Measurements from ENCODE around the gene FAXDC2. TPM values are rescaled to one million over a fixed set of nuclear protein-coding genes. Genes with fewer than 3 reads are reported as not detected.

FAXDC2 gene
- total and polyA plus RNA-seq, 10 of the 15 experiments (the other 5 are each of a cell fraction or from before 2014, with no cell fraction given) = 0.13 to 1.8 (median 0.35) TPM

- ATAC-seq = no peak; the same call in 1 of the 3 replicates
- peak overlapping the region; percentile 40; the same call in 1 of the 2 replicates for H3K9ac ChIP-seq (ENCODE audit: control insufficient read depth, insufficient read depth, low read length)
- no peak overlapping the region for H3K4me3 ChIP-seq
- intact Hi-C loops (cut with micrococcal nuclease; ENCODE audit: unreplicated experiment) = no loop called here
- H3K27ac ChIP-seq (ENCODE audit: control insufficient read depth, insufficient read depth) = peak overlapping the region; percentile 45
- BruUV-seq (replicated peaks) = no TSS peak
- peaks cover 18% of the 10 kb centered on the region; the same call in 1 of the 2 replicates for H4K20me1 ChIP-seq (ENCODE audit: control insufficient read depth, insufficient read depth)
- no peak for TF ChIP-seq BACH1 (IDR thresholded peaks at IDR 0.05; ENCODE audit: borderline replicate concordance)
- TF ChIP-seq, protein P1, sequence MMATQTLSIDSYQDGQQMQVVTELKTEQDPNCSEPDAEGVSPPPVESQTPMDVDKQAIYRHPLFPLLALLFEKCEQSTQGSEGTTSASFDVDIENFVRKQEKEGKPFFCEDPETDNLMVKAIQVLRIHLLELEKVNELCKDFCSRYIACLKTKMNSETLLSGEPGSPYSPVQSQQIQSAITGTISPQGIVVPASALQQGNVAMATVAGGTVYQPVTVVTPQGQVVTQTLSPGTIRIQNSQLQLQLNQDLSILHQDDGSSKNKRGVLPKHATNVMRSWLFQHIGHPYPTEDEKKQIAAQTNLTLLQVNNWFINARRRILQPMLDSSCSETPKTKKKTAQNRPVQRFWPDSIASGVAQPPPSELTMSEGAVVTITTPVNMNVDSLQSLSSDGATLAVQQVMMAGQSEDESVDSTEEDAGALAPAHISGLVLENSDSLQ (IDR thresholded peaks at IDR 0.05) = peak; percentile 44; the same call in 1 of the 2 replicates
- TF ChIP-seq MTA3 (IDR thresholded peaks at IDR 0.05; ENCODE audit: borderline replicate concordance, low read length) = no peak
- no peaks in the 10 kb centered on the region for H3K27me3 ChIP-seq (replicated peaks in 1 of 2; ENCODE audit: control insufficient read depth in 2 of 2, insufficient read depth in 2 of 2, low read length in 1 of 2)
- H3K36me3 ChIP-seq (ENCODE audit: control insufficient read depth in 2 of 2, insufficient read depth in 2 of 2, low read length in 1 of 2) = peaks cover 2 to 6% of the 10 kb centered on the region in 2 experiments
- H2AFZ ChIP-seq (ENCODE audit: control insufficient read depth, low read depth, low read length) = no peak overlapping the region
- ChIA-PET POLR2A (interaction anchor here (0.8 kb wide), 1 partner anchor 68 kb away, joined by 3 read pairs; no protein-coding TSS in a partner anchor), SMC1A (ENCODE audit: uncharacterized antibody, unreplicated experiment) (interaction anchor here (0.7 to 0.8 kb wide), 2 partner anchors 10 to 22 kb away, joined by 3 read pairs; no protein-coding TSS in a partner anchor), CTCF (interaction anchor here (0.5 kb wide), 1 partner anchor 30 kb away, joined by 3 read pairs; no protein-coding TSS in a partner anchor), RAD21 (ENCODE audit: unreplicated experiment) (no interaction called here)
- H3K9me3 ChIP-seq (replicated peaks; ENCODE audit: control insufficient read depth, insufficient read depth, low read length) = no peaks in the 10 kb centered on the region
- in situ Hi-C loops (cut with MboI) = no loop called here
- no peak for DNase-seq (ENCODE audit: low read depth, low spot score)
- H3K4me1 ChIP-seq (ENCODE audit: control insufficient read depth, insufficient read depth, low read length) = peaks cover 49% of the 10 kb centered on the region
- no peak for FAIRE-seq
- H3K79me2 ChIP-seq (ENCODE audit: control insufficient read depth, insufficient read depth, low read length) = peaks cover 95% of the 10 kb centered on the region
- whole genome bisulfite sequencing (ENCODE audit: insufficient coverage, insufficient replicate concordance, low lambda C conversion rate, missing lambda C conversion rate) = 46% methylated on average over 1 of the region's 1 CpG
- H3K4me2 ChIP-seq (ENCODE audit: control insufficient read depth, insufficient read depth) = peak overlapping the region; percentile 44
These were observed 67.4 kb downstream of the FAXDC2 start for GRCh38 chr5:154782812-154783592.

DNA sequence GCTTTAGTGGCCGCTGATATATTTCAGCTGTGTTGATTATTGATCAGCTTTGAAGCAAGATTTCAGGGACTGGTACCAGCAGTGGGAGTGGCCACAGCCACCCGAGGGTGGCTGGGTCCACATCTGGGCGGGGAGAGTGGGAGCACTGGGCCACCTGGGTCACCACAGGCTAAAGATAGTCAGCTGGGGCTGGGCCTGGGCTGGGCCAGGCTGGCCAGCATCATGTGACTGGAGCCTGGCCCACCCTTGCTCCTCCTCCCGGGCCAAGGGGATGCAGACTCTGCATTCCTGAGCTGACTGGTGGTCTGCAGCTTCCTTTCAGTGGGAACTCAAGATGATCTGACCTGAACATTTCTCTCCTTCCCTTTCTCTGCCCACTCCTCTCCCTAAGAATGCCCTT lies 68.1 kb downstream of the FAXDC2 start:
- 61% methylated on average over 4 of the region's 4 CpGs for WGBS (ENCODE audit: insufficient coverage, insufficient replicate concordance, low lambda C conversion rate, missing lambda C conversion rate)
- CTCF ChIA-PET = no interaction called here
- H2AFZ ChIP-seq (ENCODE audit: control insufficient read depth, low read depth, low read length) = no peak overlapping the region
- H4K20me1 ChIP-seq (ENCODE audit: control insufficient read depth, insufficient read depth) = peaks cover 16% of the 10 kb centered on the region
- peak overlapping the region; percentile 44; the same call in 1 of the 2 replicates for H3K4me2 ChIP-seq (ENCODE audit: control insufficient read depth, insufficient read depth)
- H3K27me3 ChIP-seq (replicated peaks in 1 of 2; ENCODE audit: control insufficient read depth in 2 of 2, insufficient read depth in 2 of 2, low read length in 1 of 2) = no peaks in the 10 kb centered on the region
- peak overlapping the region; percentile 45 for H3K27ac ChIP-seq (ENCODE audit: control insufficient read depth, insufficient read depth)
- FAIRE-seq (no peak), ATAC-seq (peak; percentile 44), DNase-seq (ENCODE audit: low read depth, low spot score) (no peak)
- peaks cover 93% of the 10 kb centered on the region for H3K79me2 ChIP-seq (ENCODE audit: control insufficient read depth, insufficient read depth, low read length)
- no peaks in the 10 kb centered on the region for H3K9me3 ChIP-seq (replicated peaks; ENCODE audit: control insufficient read depth, insufficient read depth, low read length)
- no TSS peak for BruUV-seq (replicated peaks)
- in situ Hi-C loops (cut with MboI) (no loop called here), intact Hi-C loops (cut with micrococcal nuclease; ENCODE audit: unreplicated experiment) (no loop called here)
- no peak overlapping the region for H3K4me3 ChIP-seq
- RAD21 ChIA-PET (ENCODE audit: unreplicated experiment) = no interaction called here
- peaks cover 2 to 6% of the 10 kb centered on the region in 2 experiments for H3K36me3 ChIP-seq (ENCODE audit: control insufficient read depth in 2 of 2, insufficient read depth in 2 of 2, low read length in 1 of 2)
- 0 out of 2 replicates have a peak overlapping the region, but pooled peaks have one; percentile 40 for H3K9ac ChIP-seq (ENCODE audit: control insufficient read depth, insufficient read depth, low read length)
- H3K4me1 ChIP-seq (ENCODE audit: control insufficient read depth, insufficient read depth, low read length) = peaks cover 49% of the 10 kb centered on the region
- TF ChIP-seq USF1 (IDR thresholded peaks at IDR 0.05; ENCODE audit: borderline replicate concordance, extremely low read length, insufficient read depth, low read depth, low read length) (peak; percentile 44), RAD51 (IDR thresholded peaks at IDR 0.05) (0 out of 2 replicates have a peak, but pooled peaks have one; percentile 32), ZNF207 (IDR thresholded peaks at IDR 0.05; ENCODE audit: borderline replicate concordance) (no peak)
- POLR2A ChIA-PET = interaction anchor here (1.3 kb wide), 1 partner anchor 14 kb away, joined by 5 read pairs; no protein-coding TSS in a partner anchor
- SMC1A ChIA-PET (ENCODE audit: uncharacterized antibody, unreplicated experiment) = interaction anchor here (0.8 to 1.6 kb wide), 3 partner anchors 10 to 22 kb away, joined by 3 read pairs; no protein-coding TSS in a partner anchor
